ENCODE results near the gene CEP170B.
"Not testable (repeated sequence)": the region's sequence is repeated elsewhere in the genome, so short reads cannot be mapped to it uniquely, and the experiment has no call there.

CEP170B gene

DNA sequence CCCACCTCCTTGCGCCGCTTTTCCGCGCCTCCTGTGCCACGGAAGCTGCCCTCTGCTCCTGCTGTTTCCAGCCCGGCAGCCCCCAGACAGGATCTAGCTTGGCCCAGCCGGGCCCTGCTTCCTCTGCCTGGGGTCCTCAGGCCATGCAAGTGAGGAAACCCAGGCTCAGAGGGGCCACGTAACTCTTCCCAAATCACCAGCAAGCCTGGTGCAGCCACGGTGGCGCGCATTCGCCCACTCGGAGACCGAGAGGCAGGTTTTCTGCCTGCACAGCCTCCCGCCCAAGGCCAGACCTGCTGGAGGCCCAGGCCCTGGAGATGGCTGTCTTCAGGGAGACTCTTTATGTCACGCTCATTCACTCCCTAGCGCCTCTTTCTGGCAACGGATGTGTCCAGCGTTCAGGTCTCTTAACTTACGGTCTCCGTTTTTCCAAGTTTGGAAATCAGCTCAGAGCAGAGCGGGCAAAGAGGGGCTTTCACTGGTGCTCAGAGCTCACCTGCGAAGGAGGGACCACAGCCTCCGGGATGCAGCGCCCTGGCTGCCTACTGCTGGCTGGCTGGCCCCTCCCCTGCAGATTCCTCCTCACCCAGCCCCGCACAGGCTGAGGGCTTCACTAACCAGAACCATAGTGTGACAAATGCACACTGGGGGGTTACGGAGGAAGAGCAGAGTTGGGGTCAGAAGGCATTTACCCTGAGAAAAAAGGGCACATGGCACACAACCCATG lies 20.6 kb upstream of the CEP170B start:
- no peak for FAIRE-seq

DNA sequence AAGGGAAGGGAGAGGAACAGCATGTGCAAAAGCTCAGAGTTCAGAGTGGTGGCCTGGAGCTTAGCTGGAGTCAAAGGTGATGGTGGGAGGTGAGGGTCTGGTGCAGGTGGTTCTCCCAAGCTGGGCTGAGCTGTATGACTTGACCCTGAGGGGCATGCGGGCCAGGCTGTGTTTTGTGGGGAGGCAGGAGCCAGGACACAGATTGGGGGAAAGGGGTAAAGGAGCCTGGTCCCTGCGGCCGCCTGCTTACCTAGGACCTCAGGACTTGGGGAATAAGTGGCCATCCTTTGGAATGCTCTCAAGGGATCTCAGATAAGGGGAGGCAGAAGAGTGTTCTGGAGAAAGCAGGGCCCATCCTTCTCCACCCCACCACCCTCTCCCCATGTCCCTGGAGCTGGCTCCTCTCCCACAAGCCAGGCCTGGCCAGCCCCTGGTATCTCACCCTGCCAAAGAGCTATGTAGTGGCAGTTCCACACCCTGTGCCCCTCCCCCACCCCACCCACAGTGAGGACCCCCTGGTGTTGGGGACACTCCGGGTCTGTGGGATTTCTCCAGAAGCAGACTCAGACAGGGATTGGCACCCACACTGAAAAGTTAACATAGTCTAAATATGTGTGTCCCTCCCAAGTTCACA lies 19.9 kb upstream of the CEP170B start:
- no peak for FAIRE-seq

DNA sequence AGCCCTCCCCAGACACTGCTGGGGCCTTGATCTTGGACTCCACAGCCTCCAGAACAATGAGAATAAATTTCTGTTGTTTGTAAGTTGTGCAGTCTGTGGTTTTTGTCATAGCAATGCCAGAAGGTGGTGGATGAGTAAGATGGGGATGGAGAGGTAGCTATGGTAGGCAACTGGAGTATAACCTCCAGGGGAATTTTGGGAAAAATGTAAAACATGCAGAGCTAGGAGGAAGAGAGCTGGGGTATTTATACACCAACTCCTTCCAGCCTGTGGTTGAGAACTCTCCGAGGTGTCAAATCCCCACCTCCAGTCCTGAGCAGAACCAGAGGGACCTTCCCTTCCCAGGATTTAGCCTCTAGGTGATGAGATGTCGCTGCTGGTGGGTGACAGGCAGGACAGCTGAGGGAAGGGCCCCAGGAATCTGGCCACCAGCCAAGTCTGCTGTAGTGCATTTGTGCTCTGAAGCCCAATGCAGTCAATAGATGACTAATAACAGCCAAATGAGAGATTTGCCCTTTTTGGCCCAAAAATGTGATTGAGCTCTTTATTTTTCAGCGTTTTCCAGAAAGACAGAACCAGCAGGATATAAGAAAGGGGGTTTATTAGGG lies 19.1 kb upstream of the CEP170B start:
- FAIRE-seq, result no peak

DNA sequence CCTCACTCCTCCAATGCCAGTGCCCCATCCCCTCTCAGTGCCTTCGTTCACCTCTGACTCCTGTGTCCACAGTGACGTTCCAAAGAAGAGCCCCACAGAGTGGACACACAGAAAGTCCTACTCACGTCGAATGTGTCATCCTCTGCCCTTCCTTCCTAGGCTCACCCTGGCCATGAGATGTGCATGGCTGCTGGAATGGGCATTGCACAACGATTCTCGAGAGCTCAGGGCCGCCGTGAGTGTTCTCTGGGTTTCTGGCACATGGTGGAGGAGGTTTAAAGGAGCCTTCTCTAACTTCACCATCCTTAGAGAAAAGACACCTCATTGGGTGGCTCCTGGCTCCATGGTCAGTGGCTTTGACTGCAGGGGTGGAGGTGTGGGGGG lies 12.8 kb upstream of the CEP170B start:
- FAIRE-seq, result no peak

DNA sequence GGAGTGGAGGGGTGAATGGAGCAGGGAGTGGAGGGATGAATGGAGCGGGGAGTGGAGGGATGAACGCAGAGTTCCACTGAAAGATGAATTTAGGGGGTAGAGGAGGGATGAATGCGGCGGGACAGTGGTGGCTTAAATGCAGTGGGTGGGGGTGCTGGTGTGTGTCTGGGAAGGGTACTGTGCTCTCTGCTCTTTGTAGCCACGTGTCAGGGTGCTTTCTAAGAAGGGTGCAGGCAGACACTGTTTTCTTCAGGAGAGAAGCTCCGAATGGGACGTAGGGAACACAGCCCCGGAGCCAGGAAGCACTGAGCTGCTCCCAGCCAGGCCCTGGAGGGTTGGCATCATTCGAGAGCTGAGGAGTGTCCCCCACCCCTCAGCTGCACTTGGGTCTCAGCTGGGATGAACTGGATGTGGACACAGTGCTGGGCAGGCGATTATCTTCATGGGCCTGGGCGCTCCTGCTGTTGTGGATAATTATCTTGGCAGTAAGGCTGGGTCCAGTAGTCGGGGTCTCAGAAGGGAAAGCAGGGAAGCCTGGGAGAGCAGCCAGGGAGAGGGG lies 9.5 kb upstream of the CEP170B start:
- no peak for FAIRE-seq

DNA sequence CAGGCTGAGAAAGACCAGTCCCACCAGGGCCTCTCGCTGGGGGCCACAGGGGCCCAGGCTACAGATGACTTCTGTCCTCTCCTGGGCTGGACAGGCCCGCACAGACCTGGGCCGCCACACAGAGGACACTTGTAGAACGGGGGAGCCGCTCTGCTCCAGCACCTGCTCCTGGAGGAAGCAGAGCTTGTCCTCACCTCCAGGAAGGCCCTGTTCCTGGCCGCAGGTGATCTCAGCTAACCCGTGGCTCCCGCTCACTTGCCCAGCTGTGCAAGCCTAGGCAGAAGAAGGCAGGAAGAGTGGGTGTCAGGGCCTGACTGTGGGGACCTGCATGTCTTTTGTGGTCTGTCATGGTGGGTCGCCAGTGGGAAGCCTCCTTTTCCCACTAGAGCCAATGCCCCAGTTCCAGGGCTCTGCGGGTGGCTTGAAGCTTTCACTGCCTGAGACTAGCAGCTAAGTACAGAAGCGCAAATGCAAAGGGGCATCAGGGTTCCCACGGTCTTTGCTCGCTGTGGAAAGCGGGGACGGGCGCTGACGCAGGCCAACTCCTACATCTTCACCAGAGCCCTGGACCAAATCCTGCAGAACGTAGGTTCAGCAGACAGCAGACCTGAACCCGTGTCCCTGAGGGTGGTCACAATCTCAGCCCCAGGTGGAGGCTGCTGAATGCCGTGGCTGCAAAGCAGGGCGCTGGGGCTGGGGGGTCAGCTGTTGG lies 8.8 kb upstream of the CEP170B start:
- no peak for FAIRE-seq

- FAIRE-seq, result no peak
Measured at GRCh38 chr14:104856869-104857860, 7.9 kb upstream of the CEP170B start.

DNA sequence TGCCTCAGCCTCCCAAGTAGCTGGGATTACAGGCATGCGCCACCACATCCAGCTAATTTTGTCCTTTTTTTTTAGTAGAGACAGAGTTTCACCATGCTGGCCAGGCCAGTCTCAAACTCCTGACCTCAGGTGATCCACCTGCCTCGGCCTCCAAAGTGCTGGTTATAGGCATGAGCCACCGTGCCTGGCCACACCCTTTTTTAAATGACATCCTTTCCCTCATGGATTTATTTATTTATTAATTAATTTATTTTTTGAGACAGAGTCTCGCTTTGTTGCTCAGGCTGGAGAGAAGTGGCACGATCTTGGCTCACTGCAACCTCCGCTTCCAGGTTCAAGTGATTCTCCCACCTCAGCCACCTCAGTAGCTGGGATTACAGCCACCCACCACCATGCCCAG lies 7.1 kb upstream of the CEP170B start:
- not testable (repeated sequence) for FAIRE-seq

DNA sequence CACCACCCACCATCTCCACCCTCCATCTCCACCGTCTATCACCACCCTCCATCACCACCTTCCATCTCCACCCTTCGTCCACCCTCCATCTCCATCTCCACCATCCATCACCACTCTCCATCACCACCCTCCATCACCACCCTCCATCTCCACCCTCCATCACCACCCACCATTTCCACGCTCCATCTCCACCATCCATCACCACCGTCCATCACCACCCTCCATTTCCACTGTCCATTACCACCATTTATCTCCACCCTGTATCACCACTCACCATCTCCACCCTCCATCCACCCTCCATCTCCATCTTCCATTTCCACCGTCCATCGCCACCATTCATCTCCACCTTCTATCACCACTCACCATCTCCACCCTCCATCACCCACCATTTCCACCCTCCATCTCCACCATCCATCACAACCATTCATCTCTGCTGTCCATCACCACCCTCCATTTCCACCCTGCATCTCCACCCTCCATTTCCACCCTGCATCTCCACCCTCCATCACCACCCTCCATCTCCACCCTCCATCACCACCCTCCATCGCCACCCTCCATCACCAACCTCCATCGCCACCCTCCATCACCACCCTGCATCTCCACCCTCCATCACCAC lies 6.1 kb upstream of the CEP170B start:
- FAIRE-seq, result no peak

DNA sequence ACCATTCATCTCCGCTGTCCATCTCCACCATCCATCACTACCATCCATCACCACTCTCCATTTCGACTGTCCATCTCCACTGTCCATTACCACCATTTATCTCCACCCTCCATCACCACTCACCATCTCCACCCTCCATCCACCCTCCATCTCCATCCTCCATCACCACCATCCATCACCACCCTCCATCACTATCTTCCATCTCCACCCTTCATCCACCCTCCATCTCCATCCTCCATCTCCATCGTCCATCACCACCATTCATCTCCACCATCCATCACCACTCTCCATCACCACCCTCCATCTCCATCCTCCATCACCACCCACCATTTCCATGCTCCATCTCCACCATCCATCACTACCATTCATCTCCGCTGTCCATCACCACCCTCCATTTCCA lies 5.2 kb upstream of the CEP170B start:
- FAIRE-seq, result no peak

- FAIRE-seq, result no peak
Measured at GRCh38 chr14:104860414-104860813, 4.7 kb upstream of the CEP170B start.

DNA sequence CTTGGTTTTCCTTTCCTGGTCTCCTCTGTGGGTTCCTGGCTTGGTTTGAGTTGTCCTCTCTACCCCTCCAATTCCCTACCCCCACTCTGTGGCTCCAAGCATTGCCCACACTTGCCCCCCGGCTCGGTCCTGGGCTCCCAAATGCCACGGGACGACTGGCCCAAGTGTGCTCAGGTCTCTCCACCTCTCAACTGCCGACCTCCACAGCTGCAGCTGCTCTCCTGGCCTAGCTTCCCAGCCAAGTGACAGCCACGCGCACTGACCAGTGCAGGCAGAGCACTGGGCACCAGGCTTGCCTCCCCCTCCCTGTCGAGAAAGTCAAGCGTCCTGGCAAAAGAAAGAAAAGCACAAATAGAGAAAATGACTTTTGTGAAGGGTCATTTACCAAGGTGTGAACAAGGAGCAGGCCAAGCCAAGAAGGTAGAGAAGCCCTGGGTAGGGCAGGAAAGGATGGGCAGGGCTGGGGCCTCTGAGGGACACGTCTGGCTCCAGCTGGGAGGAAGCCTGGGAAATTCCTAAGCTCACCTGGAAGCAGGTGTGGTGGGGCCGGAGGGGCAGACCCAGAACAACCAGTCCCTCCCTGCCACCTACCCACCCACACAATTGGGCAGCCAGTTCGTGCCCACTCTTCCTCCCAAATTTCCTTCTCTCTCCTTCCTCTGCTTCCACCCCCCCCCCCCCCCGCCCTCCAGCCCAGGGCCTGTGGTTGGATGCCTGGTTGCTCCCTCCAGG lies 1.8 kb upstream of the CEP170B start:
- FAIRE-seq, result no peak

- FAIRE-seq, result no peak
Measured at GRCh38 chr14:104863923-104864266, 1.2 kb upstream of the CEP170B start.

GRCh38 chr14:104864267-104865080 lies 594 bp upstream of the CEP170B start:
- FAIRE-seq, result no peak

- no peak for FAIRE-seq
Measured at GRCh38 chr14:104865631-104866441, 768 bp downstream of the CEP170B start.

GRCh38 chr14:104866451-104867370 lies 1.6 kb downstream of the CEP170B start:
- no peak for FAIRE-seq

- FAIRE-seq, result no peak
Measured at GRCh38 chr14:104867371-104868059, 2.4 kb downstream of the CEP170B start.

Measured in colon (tissue), 2 donors.